ENCODE data around the gene MON1B.
"Not testable (repeated sequence)": the region's sequence is repeated elsewhere in the genome, so short reads cannot be mapped to it uniquely, and the experiment has no call there.

Gene MON1B

GRCh38 chr16:77172951-77173350 lies 18.0 kb upstream of the MON1B start:
- Histone ChIP-seq H3K23ac (ENCODE audit: low read length in 2 of 2) (no peak overlapping the region), H2BK12ac (ENCODE audit: low read length in 2 of 2) (no peak overlapping the region), H3K79me1 (replicated peaks; ENCODE audit: low read length, poor library complexity, severe bottlenecking) (no peaks in the 10 kb centered on the region), H4K8ac (ENCODE audit: low read length) (no peak overlapping the region), H3K18ac (ENCODE audit: low read depth in 1 of 2, low read length in 2 of 2) (no peak overlapping the region), H3K36me3 (ENCODE audit: control insufficient read depth in 1 of 2, insufficient read depth in 2 of 2, low read depth in 1 of 2, low read length in 2 of 2) (no peaks in the 10 kb centered on the region), H2BK5ac (ENCODE audit: low read depth, low read length, poor library complexity, severe bottlenecking) (no peak overlapping the region), H3K4me1 (ENCODE audit: control insufficient read depth, insufficient read depth, low read depth, low read length) (no peaks in the 10 kb centered on the region), H3K9me3 (ENCODE audit: control insufficient read depth, low read length) (no peaks in the 10 kb centered on the region), H3K4ac (ENCODE audit: low read depth in 1 of 2, low read length in 2 of 2) (no peak overlapping the region), H2BK120ac (ENCODE audit: low read depth, low read length) (no peak overlapping the region), H3K27me3 (ENCODE audit: control insufficient read depth in 1 of 2, insufficient read depth in 1 of 2, low read length in 2 of 2) (peaks cover 0 to 7% of the 10 kb centered on the region in 2 experiments), H2AFZ (ENCODE audit: low read depth, low read length) (no peak overlapping the region), H2BK15ac (ENCODE audit: low read depth, poor library complexity, severe bottlenecking) (no peak overlapping the region), H3K9ac (ENCODE audit: low read length) (no peak overlapping the region), H3K4me3 (ENCODE audit: insufficient read depth in 1 of 2, low read depth in 1 of 2, low read length in 2 of 2) (no peak overlapping the region), H3K14ac (ENCODE audit: low read length in 2 of 2) (no peak overlapping the region), H3K27ac (ENCODE audit: low read length, poor library complexity, severe bottlenecking) (no peak overlapping the region), H2AK5ac (ENCODE audit: low read length, severe bottlenecking) (no peak overlapping the region), H4K91ac (ENCODE audit: low read length) (no peak overlapping the region), H3K4me2 (ENCODE audit: low read length, poor library complexity, severe bottlenecking) (no peak overlapping the region)
- no peak for DNase-seq

DNA sequence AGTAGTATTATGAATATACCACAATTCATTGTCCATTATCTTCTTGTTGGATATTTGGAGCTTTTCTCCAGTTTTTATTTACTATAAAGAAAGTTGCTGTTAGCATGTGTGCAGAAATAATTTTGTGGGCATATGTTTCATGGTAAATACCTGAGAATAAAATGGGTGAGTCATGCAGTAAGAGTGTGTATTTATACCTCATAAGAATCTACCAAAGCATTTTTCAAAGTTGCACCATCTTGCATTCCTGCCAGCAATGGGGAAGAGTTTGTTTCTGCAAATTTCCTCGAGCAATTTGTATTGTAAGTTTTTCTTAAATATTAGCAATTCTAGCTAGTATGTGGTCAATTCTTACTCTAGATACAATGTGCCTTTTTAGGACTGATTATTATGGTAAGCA lies 7.9 kb upstream of the MON1B start:
- Histone ChIP-seq H2BK15ac (ENCODE audit: low read depth, poor library complexity, severe bottlenecking) (no peak overlapping the region), H3K79me1 (replicated peaks; ENCODE audit: low read length, poor library complexity, severe bottlenecking) (no peaks in the 10 kb centered on the region), H3K23ac (ENCODE audit: low read length in 2 of 2) (no peak overlapping the region), H3K4ac (ENCODE audit: low read depth in 1 of 2, low read length in 2 of 2) (no peak overlapping the region), H3K4me1 (ENCODE audit: control insufficient read depth, insufficient read depth, low read depth, low read length) (no peaks in the 10 kb centered on the region), H2BK120ac (ENCODE audit: low read depth, low read length) (no peak overlapping the region), H3K4me3 (ENCODE audit: insufficient read depth in 1 of 2, low read depth in 1 of 2, low read length in 2 of 2) (no peak overlapping the region), H2AK5ac (ENCODE audit: low read length, severe bottlenecking) (no peak overlapping the region), H3K27ac (ENCODE audit: low read length, poor library complexity, severe bottlenecking) (no peak overlapping the region), H3K36me3 (ENCODE audit: control insufficient read depth in 1 of 2, insufficient read depth in 2 of 2, low read depth in 1 of 2, low read length in 2 of 2) (no peaks in the 10 kb centered on the region), H2BK5ac (ENCODE audit: low read depth, low read length, poor library complexity, severe bottlenecking) (no peak overlapping the region), H3K4me2 (ENCODE audit: low read length, poor library complexity, severe bottlenecking) (no peak overlapping the region), H3K27me3 (ENCODE audit: control insufficient read depth in 1 of 2, insufficient read depth in 1 of 2, low read length in 2 of 2) (no peaks in the 10 kb centered on the region), H2AFZ (ENCODE audit: low read depth, low read length) (no peak overlapping the region), H4K91ac (ENCODE audit: low read length) (no peak overlapping the region), H4K8ac (ENCODE audit: low read length) (no peak overlapping the region), H2BK12ac (ENCODE audit: low read length in 2 of 2) (no peak overlapping the region), H3K14ac (ENCODE audit: low read length in 2 of 2) (no peak overlapping the region), H3K9me3 (ENCODE audit: control insufficient read depth, low read length) (no peaks in the 10 kb centered on the region), H3K18ac (ENCODE audit: low read depth in 1 of 2, low read length in 2 of 2) (no peak overlapping the region), H3K9ac (ENCODE audit: low read length) (no peak overlapping the region)
- no peak for DNase-seq
- WGBS, result 100% methylated on average over 1 of the region's 1 CpG

GRCh38 chr16:77186298-77186697 lies 4.7 kb upstream of the MON1B start:
- not testable (repeated sequence) for H3K79me1 ChIP-seq (replicated peaks; ENCODE audit: low read length, poor library complexity, severe bottlenecking); H3K4me2 ChIP-seq (ENCODE audit: low read length, poor library complexity, severe bottlenecking); H2AFZ ChIP-seq (ENCODE audit: low read depth, low read length); H2BK15ac ChIP-seq (ENCODE audit: low read depth, poor library complexity, severe bottlenecking); H3K36me3 ChIP-seq (ENCODE audit: control insufficient read depth in 1 of 2, insufficient read depth in 2 of 2, low read depth in 1 of 2, low read length in 2 of 2); H3K14ac ChIP-seq (ENCODE audit: low read length in 2 of 2); H3K27ac ChIP-seq (ENCODE audit: low read length, poor library complexity, severe bottlenecking); H2BK12ac ChIP-seq (ENCODE audit: low read length in 2 of 2); H3K18ac ChIP-seq (ENCODE audit: low read depth in 1 of 2, low read length in 2 of 2); H4K91ac ChIP-seq (ENCODE audit: low read length); H3K9me3 ChIP-seq (ENCODE audit: control insufficient read depth, low read length); H4K8ac ChIP-seq (ENCODE audit: low read length); H3K23ac ChIP-seq (ENCODE audit: low read length in 2 of 2); DNase-seq; H2BK120ac ChIP-seq (ENCODE audit: low read depth, low read length); H3K27me3 ChIP-seq (ENCODE audit: control insufficient read depth in 1 of 2, insufficient read depth in 1 of 2, low read length in 2 of 2); H3K4me1 ChIP-seq (ENCODE audit: control insufficient read depth, insufficient read depth, low read depth, low read length); H2AK5ac ChIP-seq (ENCODE audit: low read length, severe bottlenecking); H2BK5ac ChIP-seq (ENCODE audit: low read depth, low read length, poor library complexity, severe bottlenecking); H3K9ac ChIP-seq (ENCODE audit: low read length); H3K4me3 ChIP-seq (ENCODE audit: insufficient read depth in 1 of 2, low read depth in 1 of 2, low read length in 2 of 2); H3K4ac ChIP-seq (ENCODE audit: low read depth in 1 of 2, low read length in 2 of 2)
- no CpG with 5 or more reads among the region's 1 CpG for WGBS

DNA sequence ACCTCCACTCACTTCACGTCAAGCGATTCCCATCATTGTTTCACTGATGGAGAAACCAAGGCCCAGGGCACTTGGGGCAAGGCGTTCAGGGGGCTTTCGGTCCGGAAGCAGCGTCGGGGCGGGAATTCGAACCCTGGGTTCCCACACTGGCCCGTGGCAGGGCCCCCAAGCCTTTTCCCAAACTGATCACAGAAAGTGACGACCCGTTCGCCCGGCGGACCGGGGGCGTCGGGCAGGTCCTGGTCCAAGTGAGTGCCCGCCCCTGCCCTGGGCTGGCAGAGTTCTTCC lies 856 bp upstream of the MON1B start:
- H2BK15ac ChIP-seq (ENCODE audit: low read depth, poor library complexity, severe bottlenecking), result no peak overlapping the region
- H4K8ac ChIP-seq (ENCODE audit: low read length), result peak overlapping the region; percentile 54
- H2BK12ac ChIP-seq (ENCODE audit: low read length in 2 of 2), result peak overlapping the region; percentile 0 to 84
- no peaks in the 10 kb centered on the region for H3K9me3 ChIP-seq (ENCODE audit: control insufficient read depth, low read length)
- peak overlapping the region; percentile 75 to 99 for H3K4me3 ChIP-seq (ENCODE audit: insufficient read depth in 1 of 2, low read depth in 1 of 2, low read length in 2 of 2)
- WGBS, result 1% methylated on average over 19 of the region's 19 CpGs
- H3K23ac ChIP-seq (ENCODE audit: low read length in 2 of 2), result peak overlapping the region in 1 of 2 experiments; percentile 90
- peak overlapping the region in 1 of 2 experiments; percentile 95 for H3K14ac ChIP-seq (ENCODE audit: low read length in 2 of 2)
- no peak overlapping the region for H2BK5ac ChIP-seq (ENCODE audit: low read depth, low read length, poor library complexity, severe bottlenecking)
- H3K18ac ChIP-seq (ENCODE audit: low read depth in 1 of 2, low read length in 2 of 2), result peak overlapping the region; percentile 6 to 96
- H3K4ac ChIP-seq (ENCODE audit: low read depth in 1 of 2, low read length in 2 of 2), result peak overlapping the region in 1 of 2 experiments; percentile 63
- no peak overlapping the region for H2BK120ac ChIP-seq (ENCODE audit: low read depth, low read length)
- no peaks in the 10 kb centered on the region for H3K27me3 ChIP-seq (ENCODE audit: control insufficient read depth in 1 of 2, insufficient read depth in 1 of 2, low read length in 2 of 2)
- peaks cover 27% of the 10 kb centered on the region for H3K79me1 ChIP-seq (replicated peaks; ENCODE audit: low read length, poor library complexity, severe bottlenecking)
- peak overlapping the region; percentile 97 for H2AFZ ChIP-seq (ENCODE audit: low read depth, low read length)
- H3K36me3 ChIP-seq (ENCODE audit: control insufficient read depth in 1 of 2, insufficient read depth in 2 of 2, low read depth in 1 of 2, low read length in 2 of 2), result peaks cover 21 to 22% of the 10 kb centered on the region in 2 experiments
- no peak overlapping the region for H3K27ac ChIP-seq (ENCODE audit: low read length, poor library complexity, severe bottlenecking)
- peaks cover 5% of the 10 kb centered on the region for H3K4me1 ChIP-seq (ENCODE audit: control insufficient read depth, insufficient read depth, low read depth, low read length)
- DNase-seq, result no peak
- peak overlapping the region; percentile 99 for H3K4me2 ChIP-seq (ENCODE audit: low read length, poor library complexity, severe bottlenecking)
- H3K9ac ChIP-seq (ENCODE audit: low read length), result peak overlapping the region; percentile 98
- no peak overlapping the region for H2AK5ac ChIP-seq (ENCODE audit: low read length, severe bottlenecking)
- H4K91ac ChIP-seq (ENCODE audit: low read length), result no peak overlapping the region

Data from mesenchymal stem cell (in vitro differentiated cells and primary cell).